ENCODE results near the gene ATOX1.

DNA sequence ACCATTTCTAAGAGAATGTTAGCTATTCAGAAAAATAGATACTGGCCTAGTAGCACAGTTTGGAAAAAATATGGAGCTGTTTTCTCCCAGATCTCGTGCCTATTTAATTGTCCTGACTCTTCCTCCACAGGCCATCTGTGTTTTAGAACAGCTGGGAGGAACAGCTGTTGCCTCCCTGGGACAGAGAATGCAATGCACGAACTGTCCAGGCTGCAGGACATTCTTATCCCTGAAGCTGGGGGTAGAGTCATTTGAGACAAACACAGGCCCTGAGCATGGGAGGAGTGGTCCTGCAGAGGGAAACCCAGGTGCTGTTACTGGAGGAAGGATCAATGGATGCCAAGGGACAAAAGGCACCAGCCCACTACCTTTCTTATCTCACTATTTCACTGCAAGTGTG, 50.9 kb downstream of the ATOX1 start:
- TF ChIP-seq EZH2 (IDR thresholded peaks at IDR 0.05; ENCODE audit: insufficient read depth, poor library complexity, severe bottlenecking) (no peak), EZH2phosphoT487 (IDR thresholded peaks at IDR 0.05; ENCODE audit: insufficient read depth, low read depth) (no peak)
